K562 (cell line): Measurements from ENCODE around the gene MKRN1. TPM values are rescaled to one million over a fixed set of nuclear protein-coding genes. Genes with fewer than 3 reads are reported as not detected.

Source experiments
- ATAC-seq: fragments of 200-7000 bp; cut with Tn5 transposase; 3 replicates; pipeline ENCODE4 v1.9.1; 2020; ENCODE audit warnings: moderate library complexity
- BruUV-seq: library from RNA; stranded (reverse); fragments of 400-500 nt; replicated peaks from 2 replicates; lab custom pipeline; 2021; lab: Mats Ljungman, UMichigan
- CTCF ChIA-PET: fragments of 300-600 bp; formaldehyde crosslinking; extraction: SDS; loops from one replicate; lab custom pipeline; 2021; ENCODE audit warnings: low intra/inter-chr PET ratio; lab: Yijun Ruan, JAX
- POLR2A ChIA-PET: fragments of 300-600, 350-650 bp; sonication (Branson Sonifier 250); formaldehyde crosslinking; extraction: SDS; loops from one replicate; lab custom pipeline; 2021; ENCODE audit warnings: antibody characterized with exemption, inconsistent platforms; lab: Yijun Ruan, JAX
- DNase-seq, 4 experiments: peaks; one replicate each; pipeline versions ENCODE4 v3.0.0 to v3.0.0-alpha.2; 2011 to 2018; ENCODE audit warnings: low spot score in 3 of 4, mixed read lengths in 3 of 4; ENCODE audit errors: extremely low read depth in 1 of 4
- FAIRE-seq: peaks from 2 replicates; lab custom pipeline; 2011; peaks lifted over from hg19 to GRCh38; lab: Jason Lieb, UNC
- H2AFZ ChIP-seq: 2 replicates; pipeline ENCODE4 v1.6.0; 2011; ENCODE audit warnings: low read depth, low read length, control low read depth, inconsistent platforms
- H3K27ac ChIP-seq: fragments of 200-600 bp; 3 replicates; pipeline ENCODE4 v1.8.0; 2011; ENCODE audit warnings: low read depth, mild to moderate bottlenecking, control low read depth, inconsistent platforms, low read length, moderate library complexity, mixed read lengths; ENCODE audit errors: extremely low read depth
- H3K27me3 ChIP-seq, 2 experiments: fragments of 300-600 bp in 1 of 2; 2 replicates in 1 of 2; 3 replicates in 1 of 2; pipeline versions ENCODE4 v1.6.0 to v1.8.0; 2011; ENCODE audit warnings: inconsistent platforms in 2 of 2, low read length in 2 of 2, mild to moderate bottlenecking in 1 of 2, mixed read lengths in 1 of 2, moderate library complexity in 1 of 2; ENCODE audit not compliant: control insufficient read depth in 2 of 2, insufficient read depth in 2 of 2
- H3K36me3 ChIP-seq: fragments of 300-600 bp; 3 replicates; pipeline ENCODE4 v1.8.0; 2011; ENCODE audit warnings: mild to moderate bottlenecking, low read length, inconsistent platforms; ENCODE audit not compliant: control insufficient read depth, insufficient read depth
- H3K4me1 ChIP-seq, 2 experiments: fragments of 200-600 bp in 1 of 2; replicated peaks in 1 of 2; 2 replicates in 1 of 2; 3 replicates in 1 of 2; pipeline versions ENCODE4 v1.5.1 to v1.8.0; 2011; ENCODE audit warnings: inconsistent platforms in 2 of 2, low read length in 2 of 2, mild to moderate bottlenecking in 1 of 2, mixed read lengths in 1 of 2, moderate library complexity in 1 of 2; ENCODE audit not compliant: control insufficient read depth in 2 of 2, insufficient read depth in 2 of 2
- H3K4me2 ChIP-seq: 2 replicates; pipeline ENCODE4 v1.6.1; 2011; ENCODE audit warnings: low read length, control low read depth, inconsistent platforms, mixed read lengths; ENCODE audit not compliant: insufficient read depth
- H3K4me3 ChIP-seq: fragments of 200-600 bp; sonication (generic), shearing (Covaris generic); 2 replicates; pipeline ENCODE4 v1.5.1; 2016; ENCODE audit warnings: control low read depth, inconsistent platforms
- H3K79me2 ChIP-seq: fragments of 200-600 bp; 3 replicates; pipeline ENCODE4 v1.8.0; 2011; ENCODE audit warnings: low read length, inconsistent platforms; ENCODE audit not compliant: control insufficient read depth, insufficient read depth
- H3K9ac ChIP-seq, 2 experiments: 2 replicates each; pipeline versions ENCODE4 v1.6.0 to v1.6.1; 2011; ENCODE audit warnings: low read depth in 2 of 2, low read length in 2 of 2, control low read depth in 1 of 2, inconsistent platforms in 1 of 2, mild to moderate bottlenecking in 1 of 2, mixed read lengths in 1 of 2; ENCODE audit not compliant: insufficient read depth in 1 of 2
- H3K9me1 ChIP-seq: one replicate; pipeline ENCODE4 v1.6.0; 2011; ENCODE audit warnings: inconsistent platforms, mild to moderate bottlenecking, low read length, moderate library complexity; ENCODE audit not compliant: control insufficient read depth, insufficient read depth
- H3K9me3 ChIP-seq: replicated peaks from 2 replicates; pipeline ENCODE4 v1.5.1; 2011; ENCODE audit warnings: low read depth, low read length, inconsistent platforms; ENCODE audit not compliant: control insufficient read depth, insufficient read depth
- H4K20me1 ChIP-seq: replicated peaks from 2 replicates; pipeline ENCODE4 v1.6.1; 2011; ENCODE audit warnings: low read length, inconsistent platforms, mixed read lengths; ENCODE audit not compliant: control insufficient read depth, insufficient read depth
- CBX5 ChIP-seq: IDR thresholded peaks from 2 replicates; pipeline ENCODE4 v1.6.1; 2014; ENCODE audit warnings: low read depth, borderline replicate concordance
- CREB3 ChIP-seq: fragments of 450-650 bp; conservative IDR thresholded peaks from 2 replicates; pipeline ENCODE4 v1.6.1; 2016; ENCODE audit warnings: missing genetic modification characterization, low read depth, mild to moderate bottlenecking, missing compliant biosample characterization, moderate library complexity
- FIP1L1 ChIP-seq: fragments of 200-400 bp; formaldehyde crosslinking; IDR thresholded peaks from 2 replicates; pipeline ENCODE4 v1.6.1; 2018; ENCODE audit warnings: mild to moderate bottlenecking, low read depth, low read length; ENCODE audit not compliant: poor library complexity, severe bottlenecking
- MTA1 ChIP-seq: fragments of 450-650 bp; IDR thresholded peaks from 2 replicates; pipeline ENCODE4 v1.6.1; 2017; ENCODE audit warnings: borderline replicate concordance
- MXD1 ChIP-seq: fragments of 250-450 bp; sonication (Bioruptor Pico); IDR thresholded peaks from 2 replicates; pipeline ENCODE4 v1.8.0; 2021; ENCODE audit warnings: borderline replicate concordance, mild to moderate bottlenecking, moderate library complexity; ENCODE audit not compliant: poor library complexity, severe bottlenecking
- NFE2L1 ChIP-seq: fragments of 450-650 bp; IDR thresholded peaks from 2 replicates; pipeline ENCODE4 v1.6.1; 2016; ENCODE audit warnings: missing genetic modification characterization, low read depth, mild to moderate bottlenecking, missing compliant biosample characterization, moderate library complexity, borderline replicate concordance
- RNF2 ChIP-seq: sonication (generic); IDR thresholded peaks from 2 replicates; pipeline ENCODE4 v1.6.1; 2016
- SAFB2 ChIP-seq: fragments of 200-400 bp; formaldehyde crosslinking; IDR thresholded peaks from 2 replicates; pipeline ENCODE4 v1.6.1; 2018; ENCODE audit warnings: borderline replicate concordance, low read length, low read depth, moderate library complexity; ENCODE audit not compliant: severe bottlenecking
- TBP ChIP-seq: optimal IDR thresholded peaks from 2 replicates; pipeline ENCODE3; 2011; ENCODE audit warnings: low read depth, low read length, improper control_type of control experiment
- ZC3H11A ChIP-seq: IDR thresholded peaks from 2 replicates; pipeline ENCODE4 v1.6.1; 2012; ENCODE audit warnings: low read depth, low read length, improper control_type of control experiment
- ZNF347 ChIP-seq: fragments of 450-650 bp; formaldehyde crosslinking; IDR thresholded peaks from 2 replicates; pipeline ENCODE4 v1.4.0; 2020; ENCODE audit warnings: low read depth, mild to moderate bottlenecking, moderate library complexity
- ZNF395 ChIP-seq: fragments of 200-800 bp; sonication (Bioruptor generic); IDR thresholded peaks from 2 replicates; pipeline ENCODE4 v1.6.1; 2017; ENCODE audit warnings: missing genetic modification characterization, missing compliant biosample characterization
- WGBS: fragments of 100-300 bp; shearing (Covaris generic); methylation state at CpG from one replicate; pipeline ENCODE4 v1.1.6; 2016; ENCODE audit warnings: low coverage, mixed read lengths; ENCODE audit not compliant: insufficient coverage; ENCODE audit errors: missing lambda C conversion rate; 5-methylcytosine and 5-hydroxymethylcytosine counted together
- in situ Hi-C: fragments of 300-500 bp; cut with MboI; formaldehyde crosslinking; loops from 4 replicates; pipeline ENCODE4 v1.15.0; 2018; ENCODE audit warnings: inconsistent platforms, mixed read lengths
- intact Hi-C: fragments of 100-400 bp; cut with micrococcal nuclease; formaldehyde crosslinking; loops from 2 replicates; pipeline ENCODE4 v1.14.2; 2022
- polyA plus RNA-seq, 8 experiments: library from polyadenylated mRNA; depleted of rRNA in 4 of 8; stranded (reverse) in 5 of 8; unstranded in 3 of 8; fragments of >200 nt; fragmentation: Nextera tagmentation in 2 of 8; fragmentation: Illumina TruSeq in 1 of 8; extraction: Ambion mirVana in 2 of 8; extraction: Trizol in 1 of 8; gene quantifications; 2 replicates each; pipeline versions ENCODE4 v1.2.1 to v1.2.3, GENCODE V29; 2011 to 2014; ENCODE audit warnings: inconsistent platforms in 1 of 8, missing spikeins in 1 of 8
- total RNA-seq, 7 experiments: library from RNA; depleted of rRNA in 6 of 7; stranded (reverse); fragments of >200 nt in 6 of 7; fragmentation: Illumina TruSeq in 2 of 7; extraction: Trizol in 2 of 7; gene quantifications; 2 replicates each; pipeline versions ENCODE4 v1.2.1 to v1.2.3, GENCODE V29; 2011 to 2021; ENCODE audit warnings: low replicate concordance in 1 of 7

Gene MKRN1
- total and polyA plus RNA-seq, 9 of the 15 experiments (the other 6 are each of a cell fraction or from before 2014, with no cell fraction given) = 30.5 to 90.3 (median 76.0) TPM

- no peak; the same call in 1 of the 3 replicates for ATAC-seq
- no TSS peak for BruUV-seq
- H4K20me1 ChIP-seq = no peaks in the 10 kb centered on the region
- TF ChIP-seq FIP1L1 = no peak
- no peak for TF ChIP-seq ZC3H11A
- no peak for TF ChIP-seq CBX5
- 0 out of 2 replicates have a peak, but pooled peaks have one; percentile 9 for TF ChIP-seq RNF2
- peak in 1 of 4 experiments; percentile 11 for DNase-seq
- H3K4me2 ChIP-seq = no peak overlapping the region
- no peak overlapping the region for H3K27ac ChIP-seq
- no peaks in the 10 kb centered on the region for H3K9me1 ChIP-seq
- no peak for FAIRE-seq
- in situ Hi-C loops (no loop called here), intact Hi-C loops (no loop called here)
- no peaks in the 10 kb centered on the region for H3K36me3 ChIP-seq
- H3K4me1 ChIP-seq = no peaks in the 10 kb centered on the region
- 27% methylated on average over 12 of the region's 12 CpGs for WGBS
- CTCF ChIA-PET = no interaction called here
- H3K27me3 ChIP-seq = peaks cover 35 to 84% of the 10 kb centered on the region in 2 experiments
- peak overlapping the region in 1 of 2 experiments; percentile 42; a peak in 2 of 4 replicates for H3K9ac ChIP-seq
- H3K79me2 ChIP-seq = no peaks in the 10 kb centered on the region
- H2AFZ ChIP-seq = no peak overlapping the region
- H3K9me3 ChIP-seq = peaks cover 2% of the 10 kb centered on the region
- H3K4me3 ChIP-seq = no peak overlapping the region
- POLR2A ChIA-PET = interaction anchor here (0.6 to 1.2 kb wide), 5 partner anchors 9 to 51 kb away, joined by 3 to 5 read pairs (median 4); partner anchors contain the start of gene SLC37A3
Observed at GRCh38 chr7:140425718-140426117, 53.6 kb downstream of the MKRN1 start.

- H4K20me1 ChIP-seq = no peaks in the 10 kb centered on the region
- H3K9ac ChIP-seq = no peak overlapping the region
- no peak for FAIRE-seq
- ChIA-PET CTCF (no interaction called here), POLR2A (interaction anchor here (0.6 kb wide), 1 partner anchor 26 kb away, joined by 3 read pairs; no protein-coding TSS in a partner anchor)
- in situ Hi-C loops (no loop called here), intact Hi-C loops (no loop called here)
- no peak for DNase-seq
- H3K9me1 ChIP-seq = no peaks in the 10 kb centered on the region
- H3K27ac ChIP-seq = no peak overlapping the region
- no peak for ATAC-seq
- H3K27me3 ChIP-seq = peaks cover 26 to 69% of the 10 kb centered on the region in 2 experiments
- no peak overlapping the region for H3K4me2 ChIP-seq
- H3K79me2 ChIP-seq = no peaks in the 10 kb centered on the region
- no peak overlapping the region for H3K4me3 ChIP-seq
- no peaks in the 10 kb centered on the region for H3K9me3 ChIP-seq
- 19% methylated on average over 3 of the region's 3 CpGs for WGBS
- BruUV-seq = no TSS peak
- H3K36me3 ChIP-seq = no peaks in the 10 kb centered on the region
- no peak overlapping the region for H2AFZ ChIP-seq
- peaks cover 0 to 2% of the 10 kb centered on the region in 2 experiments; a peak in 1 of 5 replicates for H3K4me1 ChIP-seq
- TF ChIP-seq CREB3 (no peak), ZNF395 (CRISPR knock-in tag) (no peak), MTA1 (no peak), TBP (no peak), SAFB2 (no peak), ZNF347 (no peak), MXD1 (CRISPR knock-in tag) (no peak), NFE2L1 (tag) (no peak)
Observed at GRCh38 chr7:140423501-140423900, 55.8 kb downstream of the MKRN1 start.
